ENCODE measurements around the gene SLC7A6.

SLC7A6 gene

GRCh38 chr16:68264128-68265077, at the start of gene SLC7A6:
SLC7A6 (plus strand) TSS chr16:68264526; CDS start chr16:68274727, 10,201 bp downstream.
- peak; percentile 87 for DNase-seq

DNA sequence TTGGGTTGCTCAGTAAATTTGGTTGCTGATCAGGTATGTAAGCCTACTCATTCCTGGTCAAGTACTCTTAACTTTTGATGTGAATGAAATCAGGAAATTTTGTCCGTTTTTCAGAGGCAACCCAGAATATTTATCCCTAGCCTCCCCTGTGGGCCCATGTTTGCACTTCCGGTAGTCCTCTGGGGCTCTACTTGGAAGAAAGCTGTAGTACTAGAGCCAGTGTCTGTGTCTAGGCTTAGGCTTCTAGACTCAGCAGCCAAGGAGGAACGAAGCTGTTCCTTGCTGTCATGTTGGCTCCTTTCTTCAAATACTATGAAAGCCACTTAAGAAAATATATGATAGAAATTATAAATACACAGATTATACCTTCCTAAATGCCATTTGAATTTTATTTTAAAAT, 49.6 kb upstream of the SLC7A6 start:
- no peak for DNase-seq

DNA sequence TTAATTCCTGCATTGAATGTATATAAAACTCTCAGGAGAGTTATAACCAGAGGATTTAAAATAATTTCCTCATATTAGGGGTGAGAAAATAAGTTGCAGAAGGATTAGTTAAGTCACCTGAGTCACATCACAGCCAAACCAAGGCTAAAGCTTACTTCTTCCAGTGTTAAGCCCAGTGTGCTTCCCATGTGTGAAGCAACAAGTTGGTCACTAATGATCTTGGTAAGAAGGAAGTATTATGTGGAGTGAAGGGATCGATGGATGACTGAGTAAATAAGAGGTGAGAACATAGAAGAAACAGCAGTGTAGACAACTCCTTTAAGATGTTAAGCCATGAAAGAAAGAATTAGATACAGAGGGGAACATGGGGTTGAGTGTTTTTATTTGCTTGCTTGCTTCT, 49.0 kb upstream of the SLC7A6 start:
- no peak for DNase-seq

GRCh38 chr16:68216240-68216639, 48.1 kb upstream of the SLC7A6 start:
- DNase-seq = no peak

- no peak for DNase-seq
Observed at GRCh38 chr16:68217506-68217905, 46.8 kb upstream of the SLC7A6 start.

GRCh38 chr16:68219725-68220351, 44.5 kb upstream of the SLC7A6 start:
- no peak for DNase-seq

DNA sequence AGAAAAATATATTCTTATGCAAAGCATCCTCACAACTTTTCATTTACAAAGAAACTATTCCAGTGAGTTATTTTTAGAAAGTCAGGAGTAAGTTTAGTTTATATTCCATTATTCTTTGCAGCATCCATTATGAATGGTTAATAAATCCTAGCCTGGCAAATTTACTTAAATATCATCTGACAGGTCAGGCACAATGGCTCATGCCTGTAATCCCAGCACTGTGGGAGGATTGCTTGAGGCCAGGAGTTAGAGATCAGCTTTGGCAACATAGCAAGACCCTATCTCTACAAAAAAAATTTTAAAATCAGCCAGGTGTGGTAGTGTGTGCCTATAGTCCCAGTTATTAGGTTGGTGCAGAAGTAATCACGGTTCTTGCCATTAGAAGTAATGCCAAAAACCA, 41.3 kb upstream of the SLC7A6 start:
- DNase-seq = no peak

GRCh38 chr16:68226116-68226515, 38.2 kb upstream of the SLC7A6 start:
- no peak for DNase-seq

- no peak for DNase-seq
Observed at GRCh38 chr16:68227183-68227793, 37.0 kb upstream of the SLC7A6 start.

DNA sequence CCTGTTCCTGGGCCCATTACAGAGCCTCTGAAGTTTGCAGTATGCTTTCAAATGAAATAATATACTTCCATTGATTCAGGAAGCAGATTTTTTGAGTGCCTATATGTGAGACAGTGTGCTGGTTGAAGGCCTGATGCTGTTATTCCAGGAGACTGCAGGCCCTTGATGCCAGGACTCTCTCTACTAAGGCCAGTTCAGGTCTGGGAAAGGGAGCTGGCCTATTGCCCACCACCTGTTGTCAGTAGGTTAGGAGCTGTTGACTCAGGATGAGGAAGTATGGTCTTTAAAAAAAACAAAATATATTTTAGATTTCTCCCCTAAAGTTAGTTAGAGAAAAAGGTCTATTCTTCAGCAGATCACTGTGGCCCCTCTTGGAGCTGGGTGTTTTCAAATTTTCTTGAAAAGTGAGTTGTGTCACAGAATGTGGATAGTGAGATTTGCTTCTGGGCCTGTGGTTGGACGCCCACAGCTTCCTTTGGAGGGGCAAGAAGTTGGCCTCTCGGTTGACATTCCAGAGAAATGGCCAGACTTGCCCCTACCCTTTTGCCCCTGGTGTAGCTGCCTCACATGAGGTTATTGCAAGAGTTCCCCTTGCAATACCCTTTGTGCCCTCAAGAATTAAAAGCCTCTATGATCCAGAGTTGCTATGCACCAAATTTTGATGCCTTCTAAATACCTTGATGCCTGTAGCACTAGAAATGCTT, 36.3 kb upstream of the SLC7A6 start:
- DNase-seq = no peak

GRCh38 chr16:68228652-68229051, 35.7 kb upstream of the SLC7A6 start:
- DNase-seq = no peak

- no peak for DNase-seq
Observed at GRCh38 chr16:68229431-68230175, 34.7 kb upstream of the SLC7A6 start.

DNA sequence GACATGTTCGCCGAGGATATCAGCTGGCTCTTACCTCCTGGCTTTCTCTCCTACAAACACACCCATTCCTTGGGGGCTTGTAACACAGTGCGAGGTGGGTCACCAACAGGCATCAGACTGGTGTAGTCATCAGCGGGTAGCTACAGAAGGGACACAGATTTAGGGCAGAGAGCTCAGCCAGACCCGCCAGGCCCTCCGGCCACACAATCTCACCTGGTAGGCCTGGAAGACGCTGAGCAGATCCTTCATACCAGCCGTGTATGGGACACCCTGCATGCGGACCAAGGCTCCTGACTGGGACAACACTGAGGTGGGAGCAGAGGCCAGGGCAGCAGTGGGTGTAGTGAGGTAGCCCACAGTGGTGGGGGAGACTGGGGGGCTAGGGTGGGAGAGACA, 34.2 kb upstream of the SLC7A6 start:
- DNase-seq = no peak

- DNase-seq = no peak
Observed at GRCh38 chr16:68230956-68231355, 33.4 kb upstream of the SLC7A6 start.

DNA sequence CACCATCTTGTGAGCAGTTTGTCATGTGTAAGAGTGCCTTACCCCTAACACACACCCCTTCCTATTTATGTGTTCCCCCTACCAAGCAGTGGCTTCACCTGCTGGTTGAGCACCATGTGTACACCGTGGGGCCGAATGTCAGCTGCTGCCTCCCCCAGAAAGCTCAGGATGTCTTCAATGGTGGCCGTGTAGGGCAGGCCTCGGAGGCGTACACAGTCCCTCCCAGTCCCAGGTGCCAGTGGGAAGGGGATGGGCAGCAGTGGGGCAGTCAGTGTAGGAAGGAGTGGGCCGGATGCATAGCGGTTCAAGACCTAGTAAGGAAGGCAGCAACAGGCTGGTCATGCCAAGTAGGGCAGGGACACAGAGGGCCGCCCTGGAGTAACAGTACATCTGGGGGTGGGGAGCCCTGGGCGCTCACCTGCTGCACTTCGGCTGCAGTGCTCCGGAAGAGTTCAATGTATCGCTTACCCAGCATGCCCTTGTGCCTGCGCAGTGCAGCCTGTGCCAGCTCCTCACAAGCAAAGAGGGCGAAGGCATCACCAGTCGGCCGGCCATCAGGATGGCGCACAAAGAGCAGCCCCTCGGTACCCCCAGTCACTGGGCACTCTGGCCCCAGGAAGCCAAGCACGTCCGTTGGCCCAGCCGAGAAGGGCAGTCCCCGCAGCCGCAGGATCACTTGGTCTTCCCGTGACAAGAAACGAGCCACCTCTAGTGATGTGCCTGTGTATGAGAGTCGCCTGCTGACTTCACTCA, 32.8 kb upstream of the SLC7A6 start:
- DNase-seq = no peak

GRCh38 chr16:68232335-68232734, 32.0 kb upstream of the SLC7A6 start:
- no peak for DNase-seq

- DNase-seq = no peak
Observed at GRCh38 chr16:68233085-68233834, 31.1 kb upstream of the SLC7A6 start.

GRCh38 chr16:68233835-68234187, 30.5 kb upstream of the SLC7A6 start:
- no peak for DNase-seq

DNA sequence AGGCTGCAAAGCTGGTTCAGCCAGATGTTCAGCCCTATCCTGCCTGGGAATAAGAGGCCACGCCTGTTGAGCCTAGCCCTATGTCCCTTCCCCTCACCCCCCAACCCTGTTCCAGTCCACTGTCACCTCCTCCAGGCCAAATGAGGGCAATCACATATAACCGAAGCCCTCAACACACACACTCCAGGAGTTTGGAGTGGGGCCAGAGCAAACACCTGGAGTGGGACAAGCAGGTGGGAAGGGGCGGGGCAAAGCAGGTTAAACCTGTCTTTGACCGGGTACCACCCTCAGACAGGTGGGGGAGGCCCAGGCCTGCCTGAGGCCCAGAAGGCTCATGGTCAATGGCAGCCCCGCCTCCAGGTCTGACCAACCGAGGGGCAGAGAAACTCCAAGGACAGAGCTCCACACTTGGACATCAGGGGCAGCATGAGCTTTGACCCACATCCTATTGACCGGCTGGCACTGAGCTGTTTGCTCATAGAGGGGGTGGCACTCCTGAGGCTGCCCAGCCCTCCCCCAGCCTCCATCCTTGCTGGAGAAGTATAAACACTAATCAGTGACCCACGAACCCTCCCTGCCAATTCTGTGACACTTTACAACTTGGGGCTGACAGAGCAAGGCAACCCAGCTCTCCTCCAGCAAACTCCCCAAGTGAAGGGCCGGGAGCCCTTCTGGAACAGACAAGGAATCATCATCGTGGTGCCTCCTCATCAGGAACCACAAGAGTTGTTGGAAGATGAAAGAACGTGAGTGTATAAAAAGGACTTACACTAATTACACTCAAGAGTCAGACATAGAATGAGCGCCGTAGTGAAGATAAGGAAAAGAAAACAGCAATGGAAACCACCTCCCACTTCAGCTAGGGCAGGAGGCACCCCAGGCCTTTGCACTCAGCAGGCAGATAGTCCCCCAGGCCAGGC, 29.9 kb upstream of the SLC7A6 start:
- no peak for DNase-seq
